ENCODE data around the gene TSSC4.

TSSC4 gene

DNA sequence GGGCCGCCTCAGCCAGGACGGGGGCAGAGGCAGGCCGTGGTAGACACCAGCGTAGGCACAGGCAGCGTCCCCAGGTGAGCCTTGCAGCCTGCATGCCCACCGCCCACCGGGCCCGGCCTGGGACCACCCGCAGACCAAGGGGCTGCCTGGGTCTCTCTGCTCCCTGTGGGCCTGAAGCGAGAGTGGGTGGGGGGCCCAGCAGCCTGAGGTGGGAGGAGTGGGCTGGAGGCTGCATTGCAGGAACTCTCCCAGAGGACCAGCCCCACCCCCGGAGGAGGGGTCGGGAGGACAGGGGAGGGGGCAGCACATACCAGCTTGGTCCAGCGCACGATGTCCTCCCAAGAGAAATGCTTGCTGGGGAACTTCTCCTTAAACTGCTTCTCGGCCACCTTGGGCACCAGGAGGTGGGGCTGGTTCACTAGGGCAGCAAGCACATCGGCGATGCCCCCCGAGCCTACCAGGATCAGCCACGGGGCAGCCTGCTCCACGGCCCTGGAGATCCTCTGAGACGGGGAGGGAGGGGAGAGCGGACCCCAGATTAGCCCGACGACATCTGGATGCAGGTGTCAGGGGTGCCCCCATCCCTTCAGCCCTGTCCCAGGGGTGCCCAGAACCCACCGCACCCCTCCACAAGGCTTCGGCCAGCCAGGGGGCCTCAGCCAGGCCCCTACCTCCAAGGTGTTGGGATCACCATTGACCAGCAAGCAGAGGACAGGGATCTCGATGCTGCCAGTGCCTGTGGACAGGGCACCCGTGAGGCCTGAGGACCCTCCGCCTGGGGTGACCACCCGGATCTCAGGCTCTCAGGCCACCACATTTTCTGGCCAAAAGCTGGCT, 17.5 kb downstream of the TSSC4 start:
- DNase-seq (ENCODE audit: low read depth in 3 of 3): no peak

- no peak for DNase-seq (ENCODE audit: low read depth in 3 of 3)
These were observed 18.3 kb downstream of the TSSC4 start for GRCh38 chr11:2418693-2419360.

DNA sequence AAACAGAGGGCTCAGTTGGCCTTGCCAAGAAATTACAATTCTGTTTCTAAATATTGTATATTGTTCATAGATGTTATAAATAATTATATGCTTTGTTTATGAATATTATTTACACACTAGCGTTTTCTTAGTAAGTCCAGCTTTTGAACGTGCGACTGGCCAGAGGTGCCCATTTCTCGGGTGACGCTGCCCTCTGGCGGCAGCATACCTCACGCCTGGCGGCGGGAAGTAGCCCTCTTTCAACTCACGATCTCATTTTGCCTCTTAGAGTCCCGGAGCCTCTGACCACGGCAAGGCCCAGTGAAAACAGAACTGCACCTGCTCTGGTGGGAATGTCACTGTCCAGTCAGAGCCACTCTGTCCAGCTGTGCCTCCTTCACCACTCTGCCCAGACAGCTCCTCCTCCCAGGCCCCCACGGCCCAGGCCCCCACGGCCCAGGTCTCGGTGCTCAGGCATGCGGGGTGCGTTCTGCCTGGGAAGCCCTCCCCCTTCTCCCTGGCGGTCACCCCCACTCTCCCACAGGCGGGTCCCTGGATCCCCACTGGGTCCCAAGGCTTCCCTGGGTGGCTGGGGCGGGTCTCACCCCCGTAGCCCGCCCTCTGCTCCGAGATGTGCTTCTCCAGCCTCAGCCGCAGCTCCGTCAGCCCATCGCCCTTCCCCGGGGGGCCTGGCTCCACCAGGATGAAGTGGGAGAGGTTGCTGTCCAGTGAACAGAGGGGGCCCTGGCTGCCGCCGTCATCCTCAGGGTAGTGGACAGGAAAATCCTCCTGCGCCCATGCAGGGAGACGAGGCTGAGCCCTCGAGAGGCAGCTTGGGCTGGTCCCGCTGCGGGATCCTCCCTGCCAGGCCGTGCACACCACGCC, 19.3 kb downstream of the TSSC4 start:
- DNase-seq (ENCODE audit: low read depth in 3 of 3): peak in 2 of 3 experiments; percentile 37 to 38

- DNase-seq (ENCODE audit: low read depth in 3 of 3): peak; percentile 47 to 57 (median 54)
These were observed 20.1 kb downstream of the TSSC4 start for GRCh38 chr11:2420502-2421225.

- no peak for DNase-seq (ENCODE audit: low read depth in 3 of 3)
These were observed 20.9 kb downstream of the TSSC4 start for GRCh38 chr11:2421226-2421994.

- DNase-seq (ENCODE audit: low read depth in 3 of 3): no peak
These were observed 21.4 kb downstream of the TSSC4 start for GRCh38 chr11:2421996-2422395.

DNA sequence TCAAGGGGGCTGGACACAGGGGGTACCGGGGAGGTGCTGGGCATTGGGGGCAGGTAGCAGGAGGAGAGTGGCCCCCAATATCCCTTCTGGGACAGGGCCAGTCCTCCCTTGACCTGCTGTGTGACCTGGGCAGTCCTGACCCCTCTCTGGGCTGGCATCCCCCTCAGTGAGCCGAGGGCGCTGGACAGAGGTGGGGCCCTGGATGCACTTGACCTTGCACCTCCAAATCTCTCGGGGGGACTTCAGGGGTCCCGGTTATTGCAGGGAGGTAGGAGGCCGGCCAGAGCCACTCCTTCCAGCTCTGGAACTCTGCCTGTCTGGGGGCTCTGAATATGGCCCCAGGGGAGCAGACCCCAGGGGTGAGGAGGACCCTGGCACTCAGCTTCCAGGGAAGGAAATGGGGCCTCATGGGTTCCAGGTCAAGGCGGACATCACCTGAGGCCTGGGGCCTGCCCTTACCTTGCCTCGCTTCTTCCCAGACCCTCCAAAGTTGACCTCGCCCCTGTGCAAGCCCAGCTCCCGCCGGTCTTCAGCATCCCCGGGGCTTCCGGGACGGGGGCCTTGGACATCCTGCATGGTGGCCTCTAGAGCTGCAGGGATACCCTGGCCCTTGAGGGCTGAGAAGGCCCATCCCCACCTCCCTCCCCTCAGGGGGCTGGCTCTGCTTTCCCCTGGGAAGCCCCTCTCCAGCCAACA, 22.1 kb downstream of the TSSC4 start:
- DNase-seq (ENCODE audit: low read depth in 3 of 3): no peak

DNA sequence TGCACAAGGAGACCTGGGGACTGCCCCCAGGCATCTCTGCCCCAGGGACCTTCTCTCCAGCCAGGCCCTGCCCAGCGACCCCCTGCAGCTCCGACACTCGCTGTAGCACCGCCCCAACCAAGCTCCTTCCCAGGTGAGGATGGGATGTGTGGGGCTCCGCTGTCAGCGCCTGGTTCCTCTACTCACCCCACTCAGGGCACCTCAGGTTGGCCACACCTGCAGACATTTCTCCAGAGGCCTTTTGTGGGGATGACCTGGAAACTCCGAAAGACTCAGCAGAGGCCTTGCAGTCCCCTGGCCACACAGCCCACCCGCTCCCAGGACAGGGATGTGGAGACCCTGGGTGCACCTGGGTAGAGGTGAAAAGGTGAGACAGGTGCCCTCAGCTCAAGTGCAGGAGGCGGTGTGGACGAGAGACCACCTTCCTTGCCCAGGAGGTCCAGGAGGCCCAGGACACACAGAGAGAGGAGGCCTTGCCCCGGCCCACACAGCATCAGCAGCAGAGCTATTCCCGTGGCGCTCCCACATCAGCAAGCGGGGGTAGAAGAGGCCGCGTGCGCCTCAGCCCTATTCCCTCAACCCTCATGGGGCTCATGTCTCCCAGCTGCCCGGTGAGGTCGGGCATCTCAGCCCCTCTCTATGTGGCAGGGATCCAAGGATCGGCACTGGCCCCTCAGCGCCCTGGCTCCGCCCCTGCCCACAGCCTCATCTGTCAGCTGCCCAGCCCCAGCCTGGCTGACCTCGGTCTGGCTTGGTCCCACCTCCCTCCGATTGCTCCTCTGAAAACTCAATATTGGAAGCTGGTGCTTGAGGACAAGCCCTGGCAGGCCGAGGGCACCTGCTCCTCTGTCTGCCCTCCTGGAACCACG, 22.8 kb downstream of the TSSC4 start:
- DNase-seq (ENCODE audit: low read depth in 3 of 3): no peak

DNA sequence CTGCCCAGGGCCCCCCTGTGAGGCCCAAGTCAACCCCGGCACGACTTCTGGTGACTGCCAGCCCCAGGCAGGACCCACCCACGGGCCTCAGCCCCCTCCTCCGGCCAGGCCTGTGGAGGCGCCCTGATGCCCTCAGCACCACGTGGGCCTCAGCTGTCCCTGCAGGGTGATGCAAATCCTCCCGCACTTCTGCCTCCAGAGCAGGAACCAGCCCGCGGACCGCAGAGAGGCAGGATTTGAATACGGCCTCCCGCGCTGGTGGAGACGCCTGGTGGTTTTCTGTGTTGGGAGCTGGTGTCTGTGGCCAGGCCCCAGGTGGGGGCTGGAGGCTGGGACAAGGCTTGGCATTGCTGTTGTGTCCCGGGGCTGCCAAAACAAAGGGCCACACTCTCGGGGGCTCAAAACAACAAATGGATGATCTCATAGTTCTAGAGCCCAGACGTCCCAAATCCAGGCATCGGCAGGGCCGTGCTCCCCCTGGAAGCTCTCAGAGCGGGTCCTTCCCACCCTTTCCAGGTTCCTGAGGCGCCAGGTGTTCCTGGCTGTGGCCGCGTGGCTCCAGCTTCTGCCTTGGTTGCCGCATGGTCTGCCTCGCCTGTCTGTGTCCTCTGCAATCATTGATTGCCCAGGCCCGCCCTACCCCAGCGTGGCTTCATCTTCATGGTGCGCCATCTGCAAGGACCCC, 24.4 kb downstream of the TSSC4 start:
- DNase-seq (ENCODE audit: low read depth in 3 of 3): no peak

GRCh38 chr11:2425506-2425905, 25.0 kb downstream of the TSSC4 start:
- DNase-seq (ENCODE audit: low read depth in 3 of 3): no peak

DNA sequence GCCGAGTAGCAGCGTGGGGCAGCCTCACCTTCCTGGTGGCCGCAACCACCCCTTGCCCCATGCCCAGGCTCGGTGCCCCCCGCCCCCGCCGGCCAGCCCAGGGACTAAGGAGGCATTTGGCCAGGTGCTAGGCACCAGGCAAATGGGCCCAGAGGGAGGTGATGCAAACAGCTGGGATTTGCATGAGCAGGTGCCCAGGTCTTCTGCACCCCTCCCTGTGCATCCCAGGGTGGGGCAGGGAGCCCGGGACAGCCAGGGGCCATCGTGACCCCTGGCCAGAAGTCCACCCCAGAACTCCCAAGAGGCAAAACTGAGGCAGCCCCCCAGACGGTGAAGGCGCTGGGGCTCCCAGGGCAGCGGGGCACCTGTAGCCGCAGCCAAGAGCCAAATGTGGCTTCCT, 25.7 kb downstream of the TSSC4 start:
- no peak for DNase-seq (ENCODE audit: low read depth in 3 of 3)

DNA sequence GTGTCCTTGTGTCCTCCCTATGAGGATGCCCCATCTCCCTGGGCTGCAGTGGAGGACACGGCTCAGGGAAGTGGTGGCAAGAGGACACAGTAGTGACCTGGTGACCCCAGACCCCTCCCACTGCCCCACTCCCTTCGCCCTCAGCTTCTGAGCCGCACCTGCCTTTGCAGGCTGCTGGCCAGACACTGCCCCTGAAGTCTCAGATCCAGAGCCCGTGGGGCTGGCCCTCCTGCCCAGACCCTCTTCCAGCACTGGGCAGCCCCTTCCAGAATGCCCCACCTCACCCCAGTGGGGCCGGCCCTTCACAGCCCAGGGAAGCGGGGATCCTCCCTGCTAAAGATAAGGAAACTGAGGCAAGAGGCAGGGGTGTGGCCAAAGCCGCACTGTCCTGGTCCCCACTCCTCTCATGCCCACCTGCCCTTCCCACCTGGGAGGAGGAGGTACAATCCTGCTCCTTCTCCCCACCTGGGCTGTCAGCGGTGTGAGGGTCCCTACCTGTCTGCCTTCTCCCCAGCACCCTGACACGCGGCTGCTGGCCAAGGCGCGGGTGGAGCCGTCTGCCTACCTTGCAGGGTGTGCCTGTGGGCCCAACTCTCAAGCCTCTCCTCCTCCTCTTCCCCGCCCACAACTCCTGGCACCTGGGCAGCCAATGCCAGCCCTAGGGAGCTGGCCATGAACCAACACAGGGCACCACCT, 26.4 kb downstream of the TSSC4 start:
- no peak for DNase-seq (ENCODE audit: low read depth in 3 of 3)

DNA sequence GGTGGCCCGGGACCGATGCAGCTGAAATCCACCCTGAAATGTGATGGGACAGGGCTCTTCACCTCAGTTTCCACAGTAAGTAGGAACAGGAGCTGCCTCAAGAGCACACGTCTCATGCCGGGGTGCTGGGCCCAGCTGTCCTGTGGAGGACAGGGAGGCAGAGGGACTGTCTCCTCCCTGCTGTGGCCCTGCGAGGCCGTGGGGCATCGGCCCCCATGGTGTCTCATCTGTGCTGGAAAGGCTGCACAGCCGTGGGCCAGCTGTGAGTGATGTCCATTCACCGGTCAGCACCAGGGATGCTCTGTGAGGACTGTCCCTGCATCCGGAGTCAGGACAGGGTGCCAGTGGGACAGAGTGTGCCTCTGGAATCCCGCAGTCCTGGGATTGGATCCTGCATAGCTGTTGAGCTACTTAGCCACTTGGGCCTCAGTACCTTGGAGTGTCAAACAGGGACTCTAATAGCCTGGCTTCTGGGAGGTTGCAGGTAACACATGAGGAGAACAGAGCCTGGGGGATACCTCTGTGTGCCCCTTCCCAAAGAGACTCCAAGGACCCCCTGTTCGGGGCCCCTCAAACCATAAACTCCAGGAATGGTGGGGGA, 27.3 kb downstream of the TSSC4 start:
- no peak for DNase-seq (ENCODE audit: low read depth in 3 of 3)

- peak; percentile 68 to 84 (median 84) for DNase-seq (ENCODE audit: low read depth in 3 of 3)
These were observed 27.8 kb downstream of the TSSC4 start for GRCh38 chr11:2428322-2428795.

GRCh38 chr11:2431395-2431794, 30.8 kb downstream of the TSSC4 start:
- DNase-seq (ENCODE audit: low read depth in 3 of 3): no peak

DNA sequence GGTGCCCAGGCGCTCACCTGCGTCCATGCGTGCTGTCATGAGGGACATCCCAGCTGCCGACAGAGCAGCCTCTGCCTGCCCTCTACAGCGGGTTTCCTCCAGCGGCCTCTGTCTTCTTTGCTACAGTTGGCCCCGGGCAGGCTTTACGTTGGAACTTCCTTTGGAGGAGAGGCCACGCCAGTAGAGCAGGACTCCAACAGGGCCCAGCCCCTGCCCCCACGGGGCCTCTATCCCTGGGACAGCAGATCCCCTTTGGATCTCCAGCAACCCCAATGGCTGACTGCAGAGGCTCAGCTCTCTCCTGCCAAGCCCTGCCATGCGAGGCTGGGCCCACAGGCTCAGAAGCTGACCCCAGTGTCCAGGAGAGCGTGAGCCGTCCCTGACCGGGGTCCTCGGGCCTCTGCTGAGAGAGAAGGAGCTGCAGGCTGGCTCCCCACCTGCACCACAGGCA, 31.6 kb downstream of the TSSC4 start:
- no peak for DNase-seq (ENCODE audit: low read depth in 3 of 3)

- DNase-seq (ENCODE audit: low read depth in 3 of 3): no peak
These were observed 32.1 kb downstream of the TSSC4 start for GRCh38 chr11:2432628-2433071.
